GM12875 (cell line): Measurements from ENCODE around the gene HRG.

ENCODE experiments used
- H3K4me3 ChIP-seq: one replicate; pipeline ENCODE4 v1.5.1; 2011; ENCODE audit warnings: low read depth, low read length, control low read depth
- CTCF ChIP-seq: IDR thresholded peaks from 2 replicates; pipeline ENCODE4 v1.5.1; 2011; ENCODE audit warnings: low read depth, mild to moderate bottlenecking, control low read depth, inconsistent platforms, low read length, moderate library complexity, borderline replicate concordance; ENCODE audit not compliant: insufficient read depth

Gene HRG

GRCh38 chr3:186638259-186638658, 27.6 kb upstream of the HRG start:
- H3K4me3 ChIP-seq = no peak overlapping the region
- TF ChIP-seq CTCF = no peak

GRCh38 chr3:186639778-186640472, 25.9 kb upstream of the HRG start, which contains the start of gene FETUB:
TSS of gene FETUB (plus strand) at chr3:186640399. CDS start at chr3:186640461, 62 bp downstream.
- no peak within 1 kb of the TSS for H3K4me3 ChIP-seq
- no peak for TF ChIP-seq CTCF

- no peak overlapping the region for H3K4me3 ChIP-seq
- no peak for TF ChIP-seq CTCF
Observed at GRCh38 chr3:186640473-186640818, 25.4 kb upstream of the HRG start.

- no peak overlapping the region for H3K4me3 ChIP-seq
- TF ChIP-seq CTCF = no peak
Observed at GRCh38 chr3:186640929-186641328, 24.9 kb upstream of the HRG start.

- no peak overlapping the region for H3K4me3 ChIP-seq
- no peak for TF ChIP-seq CTCF
Observed at GRCh38 chr3:186642014-186642413, 23.8 kb upstream of the HRG start.

- no peak overlapping the region for H3K4me3 ChIP-seq
- no peak for TF ChIP-seq CTCF
Observed at GRCh38 chr3:186643493-186643892, 22.3 kb upstream of the HRG start.

GRCh38 chr3:186644683-186645082, 21.1 kb upstream of the HRG start:
- no peak overlapping the region for H3K4me3 ChIP-seq
- no peak for TF ChIP-seq CTCF
